ENCODE data around the gene MTMR12. TPM values are rescaled to one million over a fixed set of nuclear protein-coding genes. Genes with fewer than 3 reads are reported as not detected.

The MTMR12 gene, protein sequence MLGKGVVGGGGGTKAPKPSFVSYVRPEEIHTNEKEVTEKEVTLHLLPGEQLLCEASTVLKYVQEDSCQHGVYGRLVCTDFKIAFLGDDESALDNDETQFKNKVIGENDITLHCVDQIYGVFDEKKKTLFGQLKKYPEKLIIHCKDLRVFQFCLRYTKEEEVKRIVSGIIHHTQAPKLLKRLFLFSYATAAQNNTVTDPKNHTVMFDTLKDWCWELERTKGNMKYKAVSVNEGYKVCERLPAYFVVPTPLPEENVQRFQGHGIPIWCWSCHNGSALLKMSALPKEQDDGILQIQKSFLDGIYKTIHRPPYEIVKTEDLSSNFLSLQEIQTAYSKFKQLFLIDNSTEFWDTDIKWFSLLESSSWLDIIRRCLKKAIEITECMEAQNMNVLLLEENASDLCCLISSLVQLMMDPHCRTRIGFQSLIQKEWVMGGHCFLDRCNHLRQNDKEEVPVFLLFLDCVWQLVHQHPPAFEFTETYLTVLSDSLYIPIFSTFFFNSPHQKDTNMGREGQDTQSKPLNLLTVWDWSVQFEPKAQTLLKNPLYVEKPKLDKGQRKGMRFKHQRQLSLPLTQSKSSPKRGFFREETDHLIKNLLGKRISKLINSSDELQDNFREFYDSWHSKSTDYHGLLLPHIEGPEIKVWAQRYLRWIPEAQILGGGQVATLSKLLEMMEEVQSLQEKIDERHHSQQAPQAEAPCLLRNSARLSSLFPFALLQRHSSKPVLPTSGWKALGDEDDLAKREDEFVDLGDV
- total RNA-seq (2014; rRNA removed; shearing (Covaris generic); ENCODE audit: low replicate concordance), result 11.7 and 12.1 TPM in 2 replicates

DNA sequence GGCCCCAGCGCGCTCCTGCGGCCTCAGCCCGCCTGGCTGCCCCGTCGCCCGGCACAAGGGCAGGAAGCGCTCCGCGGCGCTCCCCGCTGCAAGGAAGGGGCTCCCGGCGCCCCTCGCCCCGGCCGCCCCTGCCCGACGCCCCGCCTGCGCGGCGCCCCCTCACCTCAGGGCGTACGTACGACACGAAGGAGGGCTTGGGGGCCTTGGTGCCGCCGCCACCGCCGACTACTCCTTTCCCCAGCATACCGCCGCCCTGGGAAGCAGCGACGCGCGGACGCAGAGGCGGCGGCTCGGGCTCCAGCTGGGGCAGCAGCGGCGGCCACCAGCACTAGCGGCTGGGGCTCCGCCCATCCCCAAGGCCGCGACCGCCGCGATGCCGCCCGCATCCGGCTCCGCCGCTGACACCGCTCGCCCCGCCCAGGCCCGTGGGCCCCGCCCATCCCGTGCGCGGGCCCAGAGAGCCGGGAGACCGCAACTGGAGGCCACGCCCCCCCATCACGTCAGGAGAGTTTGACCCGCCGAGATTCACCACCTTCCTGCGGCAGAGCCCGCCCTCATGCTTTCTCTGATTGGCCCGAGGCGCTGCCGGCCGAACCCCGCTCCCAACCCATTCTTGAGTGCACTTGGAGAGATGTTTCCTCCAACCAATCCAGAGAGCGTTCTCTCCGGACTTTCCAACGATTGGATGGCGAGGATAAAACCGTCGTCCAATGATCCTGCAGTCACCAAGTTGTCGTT lies at the start of gene MTMR12:
Gene MTMR12 (minus strand): TSS at position 345 of the 738 bp plus-strand sequence. CDS start 101 bp downstream, at position 244.
- H3K36me3 ChIP-seq, result peaks cover 3% of the 10 kb centered on the region
- peak within 1 kb of the TSS; percentile 71 for H3K4me3 ChIP-seq
- H3K9me3 ChIP-seq, result no peaks in the 10 kb centered on the region
- peak; percentile 99 for DNase-seq
- H3K27me3 ChIP-seq, result no peaks in the 10 kb centered on the region

DNA sequence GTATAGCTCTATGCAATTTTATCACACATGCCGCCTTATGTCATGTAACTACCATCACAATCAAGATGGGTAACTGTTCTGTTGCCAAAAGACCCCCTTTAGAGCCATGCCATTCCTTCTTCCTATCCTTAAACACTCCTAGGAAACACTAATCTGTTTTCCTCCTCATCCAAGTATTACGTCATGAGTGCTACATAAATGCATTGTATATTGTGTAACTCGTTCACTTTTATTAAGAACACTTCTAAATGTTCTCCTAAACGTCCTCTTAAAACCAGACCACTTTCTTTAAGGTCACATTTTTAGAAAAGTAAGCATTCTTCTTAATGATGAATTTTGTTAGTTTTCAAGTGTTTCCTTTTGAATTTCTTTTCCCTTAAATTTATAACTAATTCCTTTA lies 49.8 kb upstream of the MTMR12 start:
- Histone ChIP-seq H3K36me3 (peaks cover 60% of the 10 kb centered on the region), H3K4me3 (no peak overlapping the region), H3K9me3 (no peaks in the 10 kb centered on the region), H3K27me3 (no peaks in the 10 kb centered on the region)
- DNase-seq, result no peak

DNA sequence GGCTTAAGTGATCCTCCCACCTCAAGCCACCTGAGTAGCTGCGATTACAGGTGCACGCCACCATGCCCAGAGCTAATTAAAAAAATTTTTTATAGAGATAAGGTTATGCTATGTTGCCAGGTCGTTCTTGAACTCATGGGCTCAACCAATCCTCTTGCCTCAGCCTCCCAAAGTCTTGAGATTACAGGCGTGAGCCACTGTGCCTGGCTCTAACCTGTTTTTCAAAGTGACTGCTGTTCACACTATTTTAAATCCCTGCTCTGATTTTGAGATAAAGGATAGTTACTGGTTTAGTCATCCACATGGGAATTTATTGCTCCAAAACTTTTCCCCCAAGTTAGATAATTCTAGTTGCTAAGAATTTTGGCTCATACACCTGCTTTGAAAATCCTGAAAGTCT lies 48.2 kb upstream of the MTMR12 start:
- DNase-seq, result no peak
- H3K9me3 ChIP-seq, result no peaks in the 10 kb centered on the region
- H3K36me3 ChIP-seq, result peaks cover 69% of the 10 kb centered on the region
- no peak overlapping the region for H3K4me3 ChIP-seq
- H3K27me3 ChIP-seq, result no peaks in the 10 kb centered on the region

DNA sequence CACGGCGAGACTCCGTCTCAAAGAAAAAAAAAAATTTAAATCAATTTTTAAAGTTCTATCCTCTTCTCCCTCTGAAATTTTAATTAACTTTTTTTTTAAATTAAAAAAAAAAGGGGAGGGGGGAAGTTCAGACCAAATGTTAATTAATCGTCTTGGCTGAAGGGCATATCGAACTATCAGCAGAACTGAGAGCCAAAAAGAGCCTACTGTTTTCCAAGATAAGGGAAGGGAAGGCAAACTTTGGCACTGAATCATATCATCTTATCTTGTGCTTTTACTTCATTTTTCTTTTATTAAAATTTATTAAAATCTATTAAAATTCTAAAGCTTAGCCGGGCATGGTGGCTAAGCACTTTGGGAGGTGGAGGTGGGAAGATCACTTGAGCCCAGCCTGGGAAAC lies 45.9 kb upstream of the MTMR12 start:
- no peaks in the 10 kb centered on the region for H3K27me3 ChIP-seq
- no peak overlapping the region for H3K4me3 ChIP-seq
- H3K9me3 ChIP-seq, result no peaks in the 10 kb centered on the region
- no peak for DNase-seq
- H3K36me3 ChIP-seq, result peaks cover 79% of the 10 kb centered on the region

DNA sequence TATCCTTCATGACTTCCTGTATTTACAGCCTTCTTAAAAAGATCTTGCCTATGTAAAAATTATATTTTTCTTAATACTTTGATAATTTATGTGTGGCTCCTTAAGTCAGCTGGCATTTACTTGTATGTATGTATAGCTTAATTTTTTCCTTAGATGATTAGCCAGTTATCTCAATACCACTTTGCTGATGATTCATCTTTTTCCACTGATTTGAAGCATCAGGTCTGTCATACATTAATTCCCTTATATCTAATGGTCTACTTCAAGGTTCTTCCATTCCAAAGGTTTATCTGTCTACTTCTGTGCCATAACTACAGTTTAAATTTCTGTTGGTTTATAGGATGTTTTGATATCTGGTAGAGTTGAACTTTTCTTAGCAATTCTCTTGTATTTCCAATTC lies 44.9 kb upstream of the MTMR12 start:
- H3K27me3 ChIP-seq, result no peaks in the 10 kb centered on the region
- no peak for DNase-seq
- no peak overlapping the region for H3K4me3 ChIP-seq
- peaks cover 72% of the 10 kb centered on the region for H3K36me3 ChIP-seq
- H3K9me3 ChIP-seq, result no peaks in the 10 kb centered on the region

DNA sequence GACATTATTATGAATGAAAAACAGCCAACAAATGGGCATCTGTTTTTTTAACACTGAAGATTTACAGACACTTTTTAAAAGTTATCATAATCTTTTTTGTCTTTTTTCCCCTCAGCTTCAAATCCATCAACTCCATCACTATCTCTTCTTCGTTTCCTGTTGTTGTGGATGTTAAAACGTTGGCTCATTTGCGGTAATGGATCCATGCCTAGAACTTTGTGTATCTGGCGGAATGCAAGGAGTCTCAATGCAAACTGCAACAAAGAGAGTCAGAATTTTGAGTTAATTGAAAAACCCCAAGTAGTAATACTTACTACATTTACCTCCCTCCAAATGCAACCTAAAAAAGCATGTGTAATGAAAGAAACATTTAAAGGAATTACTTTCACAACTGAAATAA lies 42.9 kb upstream of the MTMR12 start:
- Histone ChIP-seq H3K4me3 (no peak overlapping the region), H3K27me3 (no peaks in the 10 kb centered on the region), H3K36me3 (peaks cover 62% of the 10 kb centered on the region), H3K9me3 (no peaks in the 10 kb centered on the region)
- no peak for DNase-seq

DNA sequence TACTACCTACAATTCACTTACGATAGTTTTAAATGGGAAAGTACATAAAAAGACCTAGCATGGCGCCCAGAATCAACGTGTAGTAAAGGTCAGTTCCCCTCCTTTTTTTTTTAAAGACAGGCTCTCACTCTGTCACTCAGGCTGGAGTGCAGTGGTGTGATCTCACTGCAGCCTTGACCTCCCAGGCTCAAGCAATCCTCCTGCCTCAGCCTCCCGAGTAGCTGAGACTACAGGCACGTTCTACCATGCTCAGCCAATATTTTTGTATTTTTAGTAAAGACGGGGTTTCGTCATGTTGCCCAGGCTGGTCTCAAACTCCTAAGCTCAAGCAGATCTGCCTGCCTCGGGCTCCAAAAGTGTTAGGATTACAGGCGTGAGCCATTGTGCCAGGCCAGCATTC lies 40.7 kb upstream of the MTMR12 start:
- no peaks in the 10 kb centered on the region for H3K9me3 ChIP-seq
- H3K36me3 ChIP-seq, result peaks cover 53% of the 10 kb centered on the region
- no peak for DNase-seq
- no peaks in the 10 kb centered on the region for H3K27me3 ChIP-seq
- no peak overlapping the region for H3K4me3 ChIP-seq

DNA sequence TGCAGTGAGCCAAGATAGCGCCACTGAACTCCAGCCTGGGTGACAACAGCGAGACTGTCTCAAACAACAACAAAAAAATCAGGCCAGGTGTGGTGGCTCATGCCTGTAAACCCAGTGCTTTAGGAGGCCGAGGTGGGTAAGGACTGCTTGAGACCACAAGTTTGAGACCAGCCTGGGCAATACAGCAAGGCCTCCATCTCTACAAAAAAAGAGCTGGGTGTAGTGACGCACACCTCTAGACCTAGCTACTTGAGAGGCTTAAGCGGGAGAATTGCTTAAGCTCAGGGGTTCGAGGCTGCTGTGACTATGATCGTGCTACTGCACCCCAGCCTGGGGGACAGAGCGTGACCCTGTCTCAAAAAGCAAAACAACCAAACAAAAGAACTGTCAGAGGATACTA lies 39.9 kb upstream of the MTMR12 start:
- peaks cover 2% of the 10 kb centered on the region for H3K9me3 ChIP-seq
- no peak overlapping the region for H3K4me3 ChIP-seq
- no peaks in the 10 kb centered on the region for H3K27me3 ChIP-seq
- DNase-seq, result no peak
- H3K36me3 ChIP-seq, result peaks cover 47% of the 10 kb centered on the region

DNA sequence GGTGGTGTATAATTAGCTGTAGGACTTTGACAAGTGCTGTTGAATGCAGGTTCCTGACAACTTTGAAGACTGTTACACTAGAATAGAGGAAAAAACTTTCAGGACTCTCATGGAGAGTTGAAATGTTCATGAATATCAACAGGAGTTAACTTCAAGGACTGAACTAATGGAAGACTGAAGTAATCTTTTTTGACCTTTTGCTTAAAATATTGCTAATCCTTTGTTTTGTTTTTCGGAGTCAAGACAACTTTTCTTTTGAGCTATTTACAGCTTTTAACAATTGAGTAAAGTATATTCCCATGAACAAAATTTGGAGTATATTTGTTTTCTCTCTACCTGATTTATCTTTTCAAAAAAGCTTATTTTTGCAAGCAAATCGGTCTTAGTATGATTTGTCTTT lies 34.1 kb upstream of the MTMR12 start:
- Histone ChIP-seq H3K9me3 (peaks cover 17% of the 10 kb centered on the region), H3K27me3 (no peaks in the 10 kb centered on the region)
- DNase-seq, result no peak

DNA sequence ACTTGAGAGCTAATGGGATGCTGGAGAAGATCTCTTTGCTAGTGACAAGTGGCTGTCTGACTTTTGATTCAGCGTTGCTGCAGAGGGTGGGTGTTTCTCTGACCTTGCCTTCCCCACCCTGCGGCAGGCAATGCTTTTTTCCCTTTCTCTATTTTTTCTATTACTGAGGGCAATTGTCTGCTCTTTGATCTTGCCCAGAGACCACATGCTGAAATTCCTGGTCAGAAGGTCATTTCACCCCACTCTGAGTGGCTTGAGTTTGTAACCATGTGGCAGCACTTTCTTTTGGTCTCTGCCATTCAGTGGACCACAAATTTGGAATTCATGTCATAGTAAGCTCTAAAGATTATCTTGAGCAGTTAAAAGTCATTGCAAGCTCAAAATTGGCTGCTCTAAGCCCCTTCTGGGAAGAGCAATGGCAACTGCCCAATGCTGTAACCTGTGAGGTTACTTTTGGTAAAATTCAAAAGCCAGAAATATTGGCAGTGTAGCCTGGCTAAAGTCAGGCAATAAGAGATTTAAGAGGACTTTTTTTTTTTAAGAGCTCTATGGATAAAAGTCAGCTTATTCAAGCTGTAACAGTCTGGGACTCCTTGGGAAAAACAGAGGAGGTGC lies 30.4 kb upstream of the MTMR12 start:
- Histone ChIP-seq H3K36me3 (peaks cover 4% of the 10 kb centered on the region; the same call in 1 of the 2 replicates), H3K4me3 (no peak overlapping the region), H3K27me3 (no peaks in the 10 kb centered on the region), H3K9me3 (peaks cover 38% of the 10 kb centered on the region)
- no peak for DNase-seq

More for the DNA sequence above, 34.1 kb upstream of the MTMR12 start:
- Histone ChIP-seq H3K36me3 (peaks cover 13% of the 10 kb centered on the region), H3K4me3 (no peak overlapping the region)

DNA sequence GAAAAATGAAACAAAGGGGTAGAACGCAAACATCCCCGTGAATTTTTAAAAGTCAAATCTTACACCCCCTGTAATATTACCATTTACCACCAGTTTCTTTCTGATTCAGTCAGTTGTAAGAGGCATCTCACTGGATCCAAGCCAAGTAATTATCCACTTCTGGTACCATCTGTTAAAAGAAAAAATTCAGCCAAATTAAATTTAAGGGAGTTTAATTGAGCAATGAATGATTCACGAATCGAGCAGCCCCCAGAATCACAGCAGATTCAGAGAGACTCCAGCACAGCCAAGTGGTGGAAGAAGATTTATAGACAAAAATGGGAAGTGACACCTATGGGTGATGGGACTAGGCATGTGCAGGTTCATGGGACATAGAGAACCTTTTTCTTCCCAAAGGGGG lies 29.9 kb upstream of the MTMR12 start:
- DNase-seq, result no peak
- H3K27me3 ChIP-seq, result no peaks in the 10 kb centered on the region
- no peak overlapping the region for H3K4me3 ChIP-seq
- peaks cover 38% of the 10 kb centered on the region for H3K9me3 ChIP-seq
- peaks cover 3% of the 10 kb centered on the region; the same call in 1 of the 2 replicates for H3K36me3 ChIP-seq

DNA sequence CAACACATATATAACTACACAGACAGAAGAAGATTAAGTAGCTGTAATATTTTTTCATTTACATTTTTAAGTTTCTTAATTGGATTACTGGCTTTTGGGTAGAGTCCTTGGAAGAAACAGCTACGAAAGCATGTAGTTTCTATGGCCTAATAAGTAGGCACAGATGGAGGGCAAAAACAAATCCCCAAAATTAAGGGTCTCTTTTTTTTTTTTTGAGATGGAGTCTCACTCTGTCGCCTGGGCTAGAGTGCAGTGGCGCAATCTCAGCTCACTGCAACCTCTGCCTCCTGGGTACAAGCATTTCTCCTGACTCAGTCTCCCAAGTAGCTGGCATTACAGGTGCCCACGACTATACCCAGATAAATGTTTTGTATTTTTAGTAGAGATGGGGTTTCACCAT lies 27.1 kb upstream of the MTMR12 start:
- no peak for DNase-seq
- no peaks in the 10 kb centered on the region for H3K27me3 ChIP-seq

DNA sequence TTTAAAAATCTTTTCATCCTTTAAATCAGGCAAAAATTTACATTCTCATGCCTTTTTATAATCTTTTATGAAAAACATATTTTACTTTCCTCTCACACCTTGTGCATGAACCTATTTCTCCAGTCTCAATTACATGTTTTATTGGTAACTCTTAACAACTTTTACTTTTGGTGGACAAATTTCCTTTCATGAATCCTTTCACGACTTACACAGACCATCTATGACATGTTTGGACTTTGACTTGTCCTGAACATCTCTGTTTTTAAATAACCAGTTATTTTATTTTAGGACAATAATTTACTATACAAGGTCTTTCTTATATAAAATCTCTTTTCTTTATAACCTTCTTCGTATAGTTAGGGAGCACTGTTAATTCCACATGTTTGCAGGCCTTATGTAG lies 26.5 kb upstream of the MTMR12 start:
- peaks cover 35% of the 10 kb centered on the region for H3K9me3 ChIP-seq
- no peaks in the 10 kb centered on the region for H3K27me3 ChIP-seq
- H3K36me3 ChIP-seq, result no peaks in the 10 kb centered on the region
- no peak overlapping the region for H3K4me3 ChIP-seq
- no peak for DNase-seq

More for the DNA sequence above, 27.1 kb upstream of the MTMR12 start:
- no peaks in the 10 kb centered on the region for H3K36me3 ChIP-seq
- no peak overlapping the region for H3K4me3 ChIP-seq
- peaks cover 35% of the 10 kb centered on the region for H3K9me3 ChIP-seq

DNA sequence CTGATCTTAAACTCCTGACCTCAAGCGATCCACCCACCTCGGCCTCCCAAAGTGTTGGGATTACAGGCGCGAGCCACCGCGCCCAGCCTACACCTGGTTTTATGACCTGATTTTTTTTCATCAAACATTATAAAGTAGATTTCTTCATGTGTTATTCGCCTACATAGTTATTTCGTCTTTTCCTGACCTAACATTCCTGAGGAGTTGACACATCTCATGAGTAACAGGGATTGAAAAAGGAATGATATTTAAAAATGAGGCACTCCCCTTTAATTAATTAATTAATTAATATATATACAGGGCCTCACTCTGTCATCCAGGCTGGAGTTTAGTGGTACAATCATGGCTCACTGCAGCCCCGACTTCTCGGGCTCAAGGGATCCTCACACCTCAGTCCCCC lies 20.2 kb upstream of the MTMR12 start:
- Histone ChIP-seq H3K27me3 (no peaks in the 10 kb centered on the region), H3K36me3 (no peaks in the 10 kb centered on the region), H3K4me3 (no peak overlapping the region), H3K9me3 (peaks cover 12% of the 10 kb centered on the region)
- DNase-seq, result no peak

DNA sequence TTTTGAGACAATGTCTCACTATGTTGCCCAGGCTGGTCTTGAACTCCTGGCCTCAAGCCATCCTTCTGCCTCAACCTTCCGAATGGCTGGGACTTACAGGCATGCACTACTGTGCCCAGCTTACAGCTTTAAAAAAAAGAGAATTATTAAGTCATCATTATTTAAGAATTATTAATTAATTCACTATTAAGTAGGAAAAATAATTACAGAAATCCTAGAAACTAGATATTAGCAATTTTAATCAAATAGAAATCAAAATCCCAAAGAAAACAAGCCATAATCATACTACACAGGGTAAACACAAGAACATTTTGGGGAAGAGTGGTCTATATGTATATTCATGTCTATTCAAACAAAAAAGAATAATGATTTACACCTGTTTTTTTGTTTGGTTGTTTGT lies 19.6 kb upstream of the MTMR12 start:
- no peak for DNase-seq
- H3K4me3 ChIP-seq, result no peak overlapping the region
- H3K36me3 ChIP-seq, result no peaks in the 10 kb centered on the region
- no peaks in the 10 kb centered on the region for H3K27me3 ChIP-seq
- peaks cover 12% of the 10 kb centered on the region for H3K9me3 ChIP-seq

DNA sequence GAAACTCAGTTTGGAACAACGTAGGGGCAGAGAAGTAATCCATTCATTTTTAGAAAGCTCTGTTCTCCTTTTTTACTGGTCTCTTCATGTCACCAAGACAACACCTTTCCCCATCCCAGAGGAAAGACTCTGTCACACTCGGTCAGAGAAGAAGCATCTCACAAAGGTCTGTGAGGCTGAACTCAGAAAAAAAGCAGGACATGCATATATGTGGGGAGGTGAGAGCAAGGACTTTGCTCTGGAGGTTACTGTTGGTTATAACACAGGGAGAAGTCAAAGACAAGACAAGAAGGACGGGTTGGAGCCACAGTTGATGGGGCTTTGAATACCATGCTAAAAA lies 19.2 kb upstream of the MTMR12 start:
- Histone ChIP-seq H3K9me3 (peaks cover 7% of the 10 kb centered on the region), H3K4me3 (no peak overlapping the region), H3K36me3 (no peaks in the 10 kb centered on the region), H3K27me3 (no peaks in the 10 kb centered on the region)
- no peak for DNase-seq
